GM12872 (cell line): Measurements from ENCODE around the gene EEF1AKMT1.

ENCODE experiments used
- CTCF ChIP-seq: IDR thresholded peaks from 3 replicates; pipeline ENCODE4 v1.5.1; 2011; ENCODE audit warnings: low read depth, mild to moderate bottlenecking, low read length, moderate library complexity; ENCODE audit not compliant: insufficient read depth

The EEF1AKMT1 gene

GRCh38 chr13:20686863-20687579, 86.7 kb downstream of the EEF1AKMT1 start:
- TF ChIP-seq CTCF = no peak

GRCh38 chr13:20686167-20686566, 87.6 kb downstream of the EEF1AKMT1 start:
- no peak for TF ChIP-seq CTCF

- TF ChIP-seq CTCF = no peak
Measured at GRCh38 chr13:20685092-20685491, 88.7 kb downstream of the EEF1AKMT1 start.

GRCh38 chr13:20684546-20684945, 89.2 kb downstream of the EEF1AKMT1 start:
- no peak for TF ChIP-seq CTCF

- TF ChIP-seq CTCF = no peak
Measured at GRCh38 chr13:20684041-20684440, 89.7 kb downstream of the EEF1AKMT1 start.

- no peak for TF ChIP-seq CTCF
Measured at GRCh38 chr13:20682061-20682460, 91.7 kb downstream of the EEF1AKMT1 start.

GRCh38 chr13:20680416-20681080, 93.2 kb downstream of the EEF1AKMT1 start:
- TF ChIP-seq CTCF = no peak
